HG03432 (cell line): Measurements from ENCODE around the gene MBD2.
"Not testable (repeated sequence)": the region's sequence is repeated elsewhere in the genome, so short reads cannot be mapped to it uniquely, and the experiment has no call there.

Experiments
- ATAC-seq: cut with Tn5 transposase; IDR thresholded peaks from one replicate; pipeline ENCODE4 v1.9.1; 2021; ENCODE audit warnings: mild to moderate bottlenecking, moderate library complexity; ENCODE audit not compliant: unreplicated experiment

MBD2 gene

DNA sequence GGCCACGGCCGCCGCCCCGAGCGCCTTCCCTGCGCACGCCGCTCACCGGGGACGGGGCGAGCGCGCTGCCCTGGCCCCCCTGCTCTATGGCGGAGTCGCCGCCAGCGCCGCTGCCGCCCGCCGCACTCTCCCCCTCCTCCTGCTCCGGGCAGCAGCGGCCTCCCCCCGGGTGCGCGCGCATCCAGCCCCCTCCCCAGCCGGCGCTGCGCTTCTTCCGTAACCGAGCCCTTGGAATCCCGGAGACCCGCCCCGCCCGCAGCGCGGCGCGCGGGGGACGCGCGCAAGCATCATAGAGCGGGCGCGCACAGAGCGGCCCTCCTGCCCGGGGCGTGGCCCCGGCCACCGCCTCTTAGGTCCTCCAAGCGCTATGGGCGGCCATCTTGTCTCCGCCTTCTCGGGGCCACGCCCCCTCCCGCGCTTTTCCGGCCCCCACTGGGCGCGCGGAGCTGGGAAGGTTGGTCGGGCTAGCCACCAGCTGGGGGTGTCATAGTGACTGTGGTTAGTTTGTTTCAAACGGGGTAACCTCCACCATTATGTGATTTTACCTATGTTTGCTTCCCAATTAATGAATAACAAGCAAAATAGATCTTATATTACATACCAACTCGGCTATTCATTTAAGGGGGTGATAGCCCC is at the start of gene MBD2:
Gene MBD2, minus strand, starts transcription at position 291 of the 636 bp plus-strand sequence. Its CDS starts 110 bp downstream, at position 181.
- peak; percentile 92 for ATAC-seq

GRCh38 chr18:54269893-54270844 is 45.7 kb upstream of the MBD2 start:
- ATAC-seq, result peak; percentile 43

GRCh38 chr18:54268751-54269150 is 44.3 kb upstream of the MBD2 start:
- ATAC-seq, result no peak

DNA sequence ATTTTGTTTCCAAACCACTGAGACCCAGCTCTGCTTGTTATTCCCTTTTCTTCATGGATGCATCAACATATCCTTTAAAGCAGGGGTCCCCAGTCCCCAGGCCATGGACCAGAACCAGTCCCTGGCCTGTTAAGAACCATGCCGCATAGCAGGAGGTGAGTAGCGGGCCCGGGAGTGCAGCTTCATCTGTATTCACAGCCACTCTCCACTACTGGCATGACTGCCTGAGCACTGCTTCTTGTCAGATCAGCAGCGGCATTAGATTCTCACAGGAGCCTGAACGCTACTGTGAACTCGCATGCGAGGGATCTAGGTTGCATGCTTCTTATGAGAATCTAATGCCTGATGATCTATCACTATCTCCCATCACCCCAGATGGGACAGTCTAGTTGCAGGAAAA is 43.2 kb upstream of the MBD2 start:
- no peak for ATAC-seq

DNA sequence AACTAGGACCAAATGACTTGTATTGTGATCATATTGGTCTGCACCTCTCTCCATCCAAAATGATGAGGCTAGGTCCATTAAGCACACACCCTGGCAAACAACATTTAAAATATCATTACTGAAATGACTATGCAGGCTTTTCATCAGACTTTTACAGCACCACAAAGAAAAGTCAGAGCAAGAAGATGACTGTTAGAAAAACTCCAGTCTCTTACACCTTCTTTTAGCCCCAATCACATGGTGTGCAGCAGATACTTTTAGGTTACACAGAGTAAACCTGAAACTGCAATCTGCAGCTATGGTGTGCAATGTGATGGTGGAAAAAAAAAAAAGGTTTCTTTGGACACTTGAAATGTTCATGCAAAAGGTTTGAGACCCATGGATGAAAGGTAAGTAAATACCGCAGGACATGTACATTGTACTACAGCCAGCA is 39.5 kb upstream of the MBD2 start:
- peak; percentile 80 for ATAC-seq

- ATAC-seq, result peak; percentile 78
Measured at GRCh38 chr18:54261894-54262293, 37.4 kb upstream of the MBD2 start.

- peak; percentile 34 for ATAC-seq
Measured at GRCh38 chr18:54260396-54261072, 36.1 kb upstream of the MBD2 start.

GRCh38 chr18:54257818-54258217 is 33.3 kb upstream of the MBD2 start:
- ATAC-seq, result not testable (repeated sequence)

DNA sequence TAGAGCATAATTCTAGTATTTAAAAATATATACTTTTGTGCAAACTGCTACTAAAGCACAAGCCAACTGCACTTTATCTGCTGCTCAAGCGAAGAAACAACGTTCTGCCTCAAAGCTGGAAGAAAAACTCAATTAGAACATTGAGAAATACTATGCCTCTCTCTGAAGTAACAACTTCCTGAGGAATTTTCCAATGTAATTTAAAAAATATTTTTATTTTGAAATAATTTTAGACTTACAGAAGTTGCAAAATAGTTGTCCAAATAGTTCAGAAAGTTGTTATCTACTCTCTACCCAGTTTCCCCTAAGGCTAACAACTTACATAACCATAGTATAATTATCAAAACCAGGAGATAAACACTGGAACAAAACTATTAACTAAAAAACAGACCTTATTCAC is 32.5 kb upstream of the MBD2 start:
- no peak for ATAC-seq

GRCh38 chr18:54255141-54255540 is 30.7 kb upstream of the MBD2 start:
- no peak for ATAC-seq

DNA sequence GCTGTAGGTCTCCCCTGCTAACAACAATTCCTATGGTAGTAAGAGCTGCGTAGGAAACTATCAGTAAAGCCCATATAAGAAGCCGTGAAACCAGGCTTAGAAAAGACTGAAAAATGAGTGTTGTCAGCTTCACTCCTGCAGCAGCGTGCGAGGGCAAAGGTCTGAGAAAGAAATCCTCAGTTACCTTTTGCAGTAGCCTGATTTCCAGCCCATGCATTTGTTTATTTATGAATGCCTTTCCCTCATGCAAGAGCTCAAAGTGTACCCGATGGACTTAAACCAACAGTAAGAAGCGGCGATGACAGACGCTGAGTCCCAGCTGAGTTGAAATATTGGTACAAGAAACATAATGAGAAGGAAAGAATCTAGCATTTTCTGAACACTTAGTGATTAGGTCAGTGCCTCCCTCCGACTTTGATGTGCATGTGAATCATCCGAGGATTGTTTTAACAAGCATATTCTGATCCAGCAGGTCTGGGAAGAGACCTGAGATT is 29.8 kb upstream of the MBD2 start:
- no peak for ATAC-seq

DNA sequence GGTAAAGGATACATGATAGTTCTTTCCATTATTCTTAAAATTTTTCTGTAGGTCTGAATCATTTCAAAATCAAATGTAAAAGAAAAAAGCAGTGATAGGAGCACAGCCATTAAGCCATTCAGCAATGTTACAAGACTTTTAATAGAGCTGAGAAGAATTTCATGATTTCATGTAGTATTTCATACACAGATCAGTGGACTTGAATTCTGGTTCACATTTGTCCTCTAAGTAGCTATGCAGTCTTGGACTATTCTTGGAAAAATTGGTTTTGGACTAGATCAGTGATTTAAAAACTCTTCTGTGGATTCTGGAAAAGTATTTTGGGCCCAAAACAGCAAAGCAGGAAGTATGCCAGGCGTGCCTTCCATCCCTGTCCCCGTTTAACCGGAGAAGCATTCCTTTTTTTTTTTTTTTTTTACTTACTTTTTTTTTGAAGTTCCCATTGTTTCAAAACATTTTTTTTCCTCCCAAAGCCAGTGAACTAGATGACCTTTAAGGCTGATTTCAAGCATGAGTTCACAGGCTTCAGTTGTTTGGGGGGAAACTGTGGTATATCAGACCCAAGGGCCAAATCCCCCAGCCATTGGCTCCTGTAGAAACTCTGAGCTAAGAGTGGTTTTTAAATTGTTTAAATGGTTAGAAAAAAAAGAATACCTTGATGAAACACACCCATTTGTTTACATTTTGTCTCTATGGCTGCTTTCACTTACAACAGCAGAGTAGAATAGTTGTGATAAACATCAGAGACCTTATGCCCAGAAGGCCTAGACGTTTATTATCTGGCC is 27.3 kb upstream of the MBD2 start:
- ATAC-seq, result no peak

GRCh38 chr18:54250846-54251261 is 26.4 kb upstream of the MBD2 start:
- ATAC-seq, result peak; percentile 87

DNA sequence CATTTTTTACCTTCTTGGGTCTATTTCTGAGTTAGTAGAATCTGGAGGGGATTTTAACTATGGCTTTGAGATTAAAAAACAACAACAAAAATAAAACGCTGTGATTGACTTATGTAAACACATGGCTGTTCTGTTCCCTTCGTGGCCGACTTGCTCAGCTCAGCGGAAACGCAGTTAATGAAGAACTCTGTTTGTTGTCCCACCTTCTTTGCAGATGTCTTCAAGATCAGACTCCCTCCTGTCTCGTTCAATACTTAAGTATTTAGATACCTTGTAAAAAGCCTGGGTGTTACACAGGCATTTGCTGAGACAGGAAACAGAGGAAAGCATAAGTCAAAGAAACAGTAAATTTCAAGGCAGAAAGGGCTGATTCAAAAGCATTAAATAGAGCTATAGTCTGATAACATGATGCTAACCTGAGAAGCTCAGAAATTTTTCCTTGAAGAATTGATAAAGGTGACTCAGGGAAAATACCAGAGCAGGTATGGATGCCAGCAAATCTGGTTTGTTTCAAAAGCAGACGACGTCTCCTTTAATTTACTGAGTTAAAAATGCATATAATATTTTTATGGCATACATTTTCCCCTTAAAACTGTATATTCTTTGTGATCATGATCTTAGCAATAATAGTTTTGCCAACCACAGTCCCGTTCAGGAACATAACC is 23.2 kb upstream of the MBD2 start:
- ATAC-seq, result no peak

DNA sequence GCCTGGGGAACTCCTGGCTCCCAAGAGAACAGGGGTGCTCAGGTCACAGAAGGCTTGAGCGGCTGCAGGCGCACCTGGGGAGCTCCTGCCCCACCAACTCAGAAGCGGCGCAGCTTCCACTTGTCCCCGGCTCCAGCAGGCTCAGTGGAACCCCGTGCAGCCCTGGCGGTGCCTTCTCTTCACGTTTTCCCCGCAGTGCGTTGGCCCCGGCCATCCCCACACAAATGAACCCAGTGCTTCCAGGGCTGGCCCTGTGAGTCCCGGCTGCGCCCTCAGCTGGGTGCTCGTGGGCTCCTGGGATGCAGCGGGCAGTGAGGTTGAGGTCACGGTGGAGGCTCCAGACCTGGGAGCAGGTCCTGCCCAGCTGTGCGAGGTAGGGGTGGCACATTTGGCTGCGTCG is 17.9 kb upstream of the MBD2 start:
- ATAC-seq, result no peak

GRCh38 chr18:54241483-54241882 is 17.0 kb upstream of the MBD2 start:
- no peak for ATAC-seq

- ATAC-seq, result no peak
Measured at GRCh38 chr18:54240629-54241107, 16.2 kb upstream of the MBD2 start.

GRCh38 chr18:54239601-54240000 is 15.1 kb upstream of the MBD2 start:
- no peak for ATAC-seq

- no peak for ATAC-seq
Measured at GRCh38 chr18:54239091-54239490, 14.6 kb upstream of the MBD2 start.
